Calu3 (cell line): ENCODE measurements around the gene CADM1. TPM values are rescaled to one million over a fixed set of nuclear protein-coding genes. Genes with fewer than 3 reads are reported as not detected.

Experiments used
- BruUV-seq: library from RNA; stranded (reverse); fragments of 400-500 nt; replicated peaks from 2 replicates; lab custom pipeline; 2021; lab: Mats Ljungman, UMichigan
- CTCF ChIA-PET: fragments of 300-600 bp; sonication (Branson Sonifier 250); formaldehyde crosslinking; loops from one replicate; lab custom pipeline; 2022; ENCODE audit warnings: antibody characterized with exemption; lab: Charles Lee
- DNase-seq: peaks from one replicate; pipeline ENCODE4 v3.0.0; 2022
- H3K27ac Mint-ChIP-seq: one replicate; pipeline ENCODE4 v1.8.0; 2022; ENCODE audit warnings: mixed read lengths; ENCODE audit not compliant: unreplicated experiment
- H3K27me3 Mint-ChIP-seq: one replicate; pipeline ENCODE4 v1.8.0; 2022; ENCODE audit warnings: mixed read lengths; ENCODE audit not compliant: unreplicated experiment
- H3K36me3 Mint-ChIP-seq: one replicate; pipeline ENCODE4 v1.8.0; 2022; ENCODE audit warnings: mild to moderate bottlenecking, moderate library complexity, mixed read lengths; ENCODE audit not compliant: insufficient read depth, unreplicated experiment
- H3K4me1 Mint-ChIP-seq: one replicate; pipeline ENCODE4 v1.8.0; 2022; ENCODE audit warnings: mild to moderate bottlenecking, low read depth, mixed read lengths; ENCODE audit not compliant: unreplicated experiment
- H3K4me3 Mint-ChIP-seq: one replicate; pipeline ENCODE4 v1.8.0; 2022; ENCODE audit warnings: mild to moderate bottlenecking, low read depth, moderate library complexity, mixed read lengths; ENCODE audit not compliant: unreplicated experiment
- H3K9me3 Mint-ChIP-seq: one replicate; pipeline ENCODE4 v1.8.0; 2022; ENCODE audit warnings: low read depth, mixed read lengths; ENCODE audit not compliant: unreplicated experiment
- intact Hi-C: fragments of 100-400 bp; cut with micrococcal nuclease; formaldehyde crosslinking; loops from one replicate; pipeline ENCODE4 v1.10.0; 2022; ENCODE audit not compliant: unreplicated experiment
- total RNA-seq: library from RNA; stranded (reverse); gene quantifications from 2 replicates; pipeline ENCODE4 v1.2.3, GENCODE V29; 2022
- TF ChIP-seq, protein P1 (sequence below): fragments of 200-600 bp; IDR thresholded peaks from one replicate; pipeline ENCODE4 v1.8.0; 2022; ENCODE audit warnings: antibody characterized with exemption; ENCODE audit not compliant: unreplicated experiment

CADM1 gene
- total RNA-seq, 1 experiment from 2014 or later = 0.68 TPM

DNA sequence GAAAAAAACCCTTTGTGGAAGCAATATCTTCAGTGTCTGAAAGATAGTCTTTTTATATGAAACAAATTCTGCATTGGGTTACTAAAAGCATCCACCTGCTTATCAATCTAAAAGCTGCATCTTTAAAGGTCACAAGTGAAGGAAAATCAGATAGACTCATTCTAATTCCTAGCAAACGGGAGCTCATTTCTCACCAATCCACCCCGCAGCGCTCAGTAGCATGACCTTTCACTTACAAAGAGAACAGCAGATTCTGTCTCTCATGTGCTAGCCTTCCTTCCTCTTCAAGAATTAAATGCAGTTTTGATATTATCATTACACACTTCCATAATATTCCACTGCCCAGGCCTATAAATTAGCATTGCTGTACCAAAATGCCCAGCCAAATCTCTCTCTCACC is 212.9 kb downstream of the CADM1 start:
- Mint-ChIP-seq H3K4me1 (peaks cover 8% of the 10 kb centered on the region), H3K36me3 (no peaks in the 10 kb centered on the region), H3K27me3 (no peaks in the 10 kb centered on the region), H3K9me3 (peaks cover 2% of the 10 kb centered on the region), H3K4me3 (no peak overlapping the region), H3K27ac (no peak overlapping the region)
- CTCF ChIA-PET = no interaction called here
- TF ChIP-seq, protein P1, sequence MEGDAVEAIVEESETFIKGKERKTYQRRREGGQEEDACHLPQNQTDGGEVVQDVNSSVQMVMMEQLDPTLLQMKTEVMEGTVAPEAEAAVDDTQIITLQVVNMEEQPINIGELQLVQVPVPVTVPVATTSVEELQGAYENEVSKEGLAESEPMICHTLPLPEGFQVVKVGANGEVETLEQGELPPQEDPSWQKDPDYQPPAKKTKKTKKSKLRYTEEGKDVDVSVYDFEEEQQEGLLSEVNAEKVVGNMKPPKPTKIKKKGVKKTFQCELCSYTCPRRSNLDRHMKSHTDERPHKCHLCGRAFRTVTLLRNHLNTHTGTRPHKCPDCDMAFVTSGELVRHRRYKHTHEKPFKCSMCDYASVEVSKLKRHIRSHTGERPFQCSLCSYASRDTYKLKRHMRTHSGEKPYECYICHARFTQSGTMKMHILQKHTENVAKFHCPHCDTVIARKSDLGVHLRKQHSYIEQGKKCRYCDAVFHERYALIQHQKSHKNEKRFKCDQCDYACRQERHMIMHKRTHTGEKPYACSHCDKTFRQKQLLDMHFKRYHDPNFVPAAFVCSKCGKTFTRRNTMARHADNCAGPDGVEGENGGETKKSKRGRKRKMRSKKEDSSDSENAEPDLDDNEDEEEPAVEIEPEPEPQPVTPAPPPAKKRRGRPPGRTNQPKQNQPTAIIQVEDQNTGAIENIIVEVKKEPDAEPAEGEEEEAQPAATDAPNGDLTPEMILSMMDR = no peak
- no peak for DNase-seq
- no TSS peak for BruUV-seq
- intact Hi-C loops = no loop called here

DNA sequence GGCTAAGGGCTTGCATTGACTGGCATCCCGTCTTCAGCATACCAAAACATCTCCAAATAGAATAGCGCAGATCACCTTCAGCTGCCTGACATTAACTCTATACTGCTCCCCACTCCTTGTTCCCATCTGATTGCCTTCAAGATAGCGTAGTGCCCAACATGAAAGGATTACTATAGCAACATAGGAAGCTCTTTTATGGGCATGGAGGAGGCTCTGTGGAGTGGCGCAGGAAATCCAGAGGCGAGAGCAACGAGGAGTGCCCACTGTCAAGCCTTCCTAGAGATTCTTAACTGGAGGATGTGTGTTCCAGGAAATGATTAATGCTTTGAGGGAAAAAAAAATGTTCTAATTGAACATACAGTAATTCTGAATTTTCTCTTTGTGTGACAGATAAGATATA is 213.3 kb downstream of the CADM1 start:
- BruUV-seq = no TSS peak
- intact Hi-C loops = no loop called here
- H3K27me3 Mint-ChIP-seq = no peaks in the 10 kb centered on the region
- CTCF ChIA-PET = no interaction called here
- H3K9me3 Mint-ChIP-seq = peaks cover 2% of the 10 kb centered on the region
- TF ChIP-seq, protein P1 = no peak
- DNase-seq = no peak
- no peaks in the 10 kb centered on the region for H3K36me3 Mint-ChIP-seq
- peaks cover 8% of the 10 kb centered on the region for H3K4me1 Mint-ChIP-seq
- no peak overlapping the region for H3K27ac Mint-ChIP-seq
- no peak overlapping the region for H3K4me3 Mint-ChIP-seq

DNA sequence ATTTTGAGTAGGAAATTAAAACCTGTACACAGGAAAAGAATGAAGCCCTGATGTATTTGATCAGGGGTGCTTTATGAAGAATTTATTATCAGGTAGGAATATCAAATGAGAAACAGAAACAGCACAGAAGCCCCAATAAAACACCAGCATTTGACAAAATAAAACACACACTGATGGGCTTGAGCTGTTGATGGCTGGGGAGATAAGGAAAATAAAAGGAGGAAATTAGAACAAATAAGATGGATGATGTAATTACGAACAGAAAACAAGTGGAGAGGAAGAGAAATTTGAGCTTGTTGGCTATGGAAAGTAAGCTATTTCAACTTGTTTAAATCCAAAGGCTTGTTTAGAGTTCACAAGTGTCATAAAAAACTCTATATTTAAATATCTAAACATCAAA is 213.7 kb downstream of the CADM1 start:
- peaks cover 8% of the 10 kb centered on the region for H3K4me1 Mint-ChIP-seq
- H3K4me3 Mint-ChIP-seq = no peak overlapping the region
- no TSS peak for BruUV-seq
- no peak for DNase-seq
- peaks cover 2% of the 10 kb centered on the region for H3K9me3 Mint-ChIP-seq
- CTCF ChIA-PET = no interaction called here
- H3K27me3 Mint-ChIP-seq = no peaks in the 10 kb centered on the region
- TF ChIP-seq, protein P1 = no peak
- no peaks in the 10 kb centered on the region for H3K36me3 Mint-ChIP-seq
- H3K27ac Mint-ChIP-seq = no peak overlapping the region
- intact Hi-C loops = no loop called here

DNA sequence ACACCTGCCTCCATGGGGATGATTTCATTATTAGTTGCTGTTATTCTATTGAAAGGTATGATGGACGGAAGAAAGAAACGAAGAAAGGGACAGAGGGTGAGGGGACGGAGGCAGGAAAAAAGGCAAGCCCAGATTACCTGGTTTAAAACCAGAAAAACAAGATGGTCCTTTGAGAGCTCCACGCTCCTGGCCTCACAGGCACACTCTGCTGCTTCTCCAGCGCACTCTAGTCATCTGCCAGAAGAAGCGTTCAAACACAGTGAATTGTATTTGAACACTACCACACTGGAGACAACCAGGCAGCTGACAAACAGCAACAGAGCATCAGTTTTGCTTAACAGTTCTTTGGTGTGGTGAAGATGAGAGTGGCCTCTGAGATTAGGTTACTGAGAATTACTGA is 216.9 kb downstream of the CADM1 start:
- H3K9me3 Mint-ChIP-seq = no peaks in the 10 kb centered on the region

More for the DNA sequence above, 216.9 kb downstream of the CADM1 start:
- Mint-ChIP-seq H3K27me3 (no peaks in the 10 kb centered on the region), H3K27ac (no peak overlapping the region), H3K4me3 (no peak overlapping the region), H3K36me3 (no peaks in the 10 kb centered on the region), H3K4me1 (peaks cover 8% of the 10 kb centered on the region)
- intact Hi-C loops = loop anchor here (1.0 to 10.0 kb wide), 2 partner anchors 8 to 972 kb away; no protein-coding TSS in a partner anchor
- no peak for DNase-seq
- TF ChIP-seq, protein P1 = no peak
- CTCF ChIA-PET = no interaction called here
- BruUV-seq = no TSS peak
